Activated naive CD8-positive, alpha-beta T cell treated with anti-CD3 and anti-CD28 coated beads for 36 hours (primary cell): ENCODE results near the gene GOLIM4. TPM values are rescaled to one million over a fixed set of nuclear protein-coding genes. Genes with fewer than 3 reads are reported as not detected.
A peak's percentile ranks its signal among the peaks of the same experiment; 100 is the strongest.
"Not testable (repeated sequence)": the region's sequence is repeated elsewhere in the genome, so short reads cannot be mapped to it uniquely, and the experiment has no call there.

Experiments
- DNase-seq: peaks from one replicate; pipeline ENCODE4 v3.0.0; 2021
- H3K27ac Mint-ChIP-seq: one replicate; pipeline ENCODE4 v1.8.0; 2022; ENCODE audit warnings: mild to moderate bottlenecking, moderate library complexity, mixed read lengths
- H3K27me3 Mint-ChIP-seq: one replicate; pipeline ENCODE4 v1.8.0; 2022; ENCODE audit warnings: mild to moderate bottlenecking, mixed read lengths
- H3K36me3 Mint-ChIP-seq: one replicate; pipeline ENCODE4 v1.8.0; 2021; ENCODE audit warnings: mild to moderate bottlenecking, mixed read lengths
- H3K4me1 Mint-ChIP-seq: one replicate; pipeline ENCODE4 v1.8.0; 2021; ENCODE audit warnings: mixed read lengths
- H3K4me3 Mint-ChIP-seq: one replicate; pipeline ENCODE4 v1.8.0; 2022; ENCODE audit warnings: mild to moderate bottlenecking, moderate library complexity, mixed read lengths
- H3K9me3 Mint-ChIP-seq: one replicate; pipeline ENCODE4 v1.8.0; 2022; ENCODE audit warnings: mixed read lengths
- total RNA-seq, 2 experiments: library from RNA; stranded (reverse); gene quantifications; one replicate each; pipeline ENCODE4 v1.2.3, GENCODE V29; 2021

GOLIM4 gene, protein sequence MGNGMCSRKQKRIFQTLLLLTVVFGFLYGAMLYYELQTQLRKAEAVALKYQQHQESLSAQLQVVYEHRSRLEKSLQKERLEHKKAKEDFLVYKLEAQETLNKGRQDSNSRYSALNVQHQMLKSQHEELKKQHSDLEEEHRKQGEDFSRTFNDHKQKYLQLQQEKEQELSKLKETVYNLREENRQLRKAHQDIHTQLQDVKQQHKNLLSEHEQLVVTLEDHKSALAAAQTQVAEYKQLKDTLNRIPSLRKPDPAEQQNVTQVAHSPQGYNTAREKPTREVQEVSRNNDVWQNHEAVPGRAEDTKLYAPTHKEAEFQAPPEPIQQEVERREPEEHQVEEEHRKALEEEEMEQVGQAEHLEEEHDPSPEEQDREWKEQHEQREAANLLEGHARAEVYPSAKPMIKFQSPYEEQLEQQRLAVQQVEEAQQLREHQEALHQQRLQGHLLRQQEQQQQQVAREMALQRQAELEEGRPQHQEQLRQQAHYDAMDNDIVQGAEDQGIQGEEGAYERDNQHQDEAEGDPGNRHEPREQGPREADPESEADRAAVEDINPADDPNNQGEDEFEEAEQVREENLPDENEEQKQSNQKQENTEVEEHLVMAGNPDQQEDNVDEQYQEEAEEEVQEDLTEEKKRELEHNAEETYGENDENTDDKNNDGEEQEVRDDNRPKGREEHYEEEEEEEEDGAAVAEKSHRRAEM
- total RNA-seq = 1 to 10 TPM; 6.1 to 6.5 TPM

DNA sequence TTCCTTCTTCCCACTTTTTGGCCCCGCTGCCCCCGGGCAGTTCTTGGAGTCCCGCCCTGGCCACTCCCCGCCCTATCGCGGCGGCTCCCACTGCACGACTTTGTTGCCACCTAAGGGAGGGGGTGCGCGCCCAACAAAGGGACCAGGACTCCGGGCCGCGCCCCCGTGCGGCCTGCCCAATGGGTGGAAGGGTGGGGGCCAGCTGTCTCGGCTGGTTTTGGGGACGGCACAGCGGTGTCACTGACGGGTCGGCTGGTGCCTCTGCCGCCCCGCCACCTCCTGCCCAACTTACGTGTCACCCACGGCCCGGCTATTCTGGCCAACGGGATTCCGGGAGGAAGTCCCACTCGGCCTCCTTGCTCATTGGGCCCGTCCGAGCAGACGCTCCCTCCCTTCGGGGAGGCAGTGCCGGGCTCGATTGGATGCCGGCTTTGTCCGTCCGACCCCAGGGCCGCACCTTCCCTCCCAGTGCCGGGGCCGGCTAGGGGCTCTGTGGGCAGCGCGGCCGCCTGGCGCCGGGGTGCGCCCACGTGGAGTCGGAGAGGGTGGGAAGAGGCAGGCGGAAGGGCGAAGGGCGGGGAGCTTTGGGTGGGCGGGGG, at the start of gene GOLIM4:
TSS of gene GOLIM4 (minus strand) at position 314 of the 599 bp plus-strand sequence. CDS start 639 bp downstream, outside the sequence.
- H3K27ac Mint-ChIP-seq = peak within 1 kb of the TSS; percentile 84
- H3K4me1 Mint-ChIP-seq = peaks cover 8% of the 10 kb centered on the region
- no peaks in the 10 kb centered on the region for H3K36me3 Mint-ChIP-seq
- peak within 1 kb of the TSS; percentile 79 for H3K4me3 Mint-ChIP-seq
- H3K27me3 Mint-ChIP-seq = peaks cover 61% of the 10 kb centered on the region
- peak; percentile 83 for DNase-seq
- no peaks in the 10 kb centered on the region for H3K9me3 Mint-ChIP-seq

GRCh38 chr3:168141405-168141998, 45.8 kb upstream of the GOLIM4 start:
- Mint-ChIP-seq H3K27ac (no peak overlapping the region), H3K27me3 (no peaks in the 10 kb centered on the region), H3K36me3 (no peaks in the 10 kb centered on the region), H3K4me3 (no peak overlapping the region), H3K4me1 (no peaks in the 10 kb centered on the region), H3K9me3 (no peaks in the 10 kb centered on the region)
- no peak for DNase-seq

DNA sequence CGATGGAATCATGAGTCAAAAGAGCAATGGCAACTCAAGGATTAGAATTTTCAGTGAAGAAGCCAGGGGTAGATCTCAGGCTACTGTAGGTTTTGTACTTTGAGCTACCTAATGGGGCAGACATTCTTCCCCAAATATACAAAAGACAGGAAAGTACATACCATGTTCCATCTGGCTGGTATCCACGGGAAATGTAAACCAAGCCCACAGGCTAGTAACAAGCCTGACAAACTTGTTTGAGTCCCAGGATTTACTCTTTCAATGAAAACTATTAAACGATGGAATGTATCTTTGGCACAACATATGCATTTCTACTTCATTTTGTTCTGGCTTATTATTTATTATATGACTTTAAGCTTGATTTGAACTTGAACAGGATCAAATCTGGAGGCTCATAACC, 44.2 kb upstream of the GOLIM4 start:
- H3K9me3 Mint-ChIP-seq = no peaks in the 10 kb centered on the region
- H3K36me3 Mint-ChIP-seq = no peaks in the 10 kb centered on the region
- H3K27ac Mint-ChIP-seq = no peak overlapping the region
- no peak overlapping the region for H3K4me3 Mint-ChIP-seq
- H3K4me1 Mint-ChIP-seq = no peaks in the 10 kb centered on the region
- no peaks in the 10 kb centered on the region for H3K27me3 Mint-ChIP-seq
- no peak for DNase-seq

GRCh38 chr3:168138421-168138820, 42.7 kb upstream of the GOLIM4 start:
- H3K27ac Mint-ChIP-seq = no peak overlapping the region
- H3K36me3 Mint-ChIP-seq = no peaks in the 10 kb centered on the region
- H3K4me1 Mint-ChIP-seq = no peaks in the 10 kb centered on the region
- no peaks in the 10 kb centered on the region for H3K9me3 Mint-ChIP-seq
- no peaks in the 10 kb centered on the region for H3K27me3 Mint-ChIP-seq
- no peak for DNase-seq
- no peak overlapping the region for H3K4me3 Mint-ChIP-seq

- Mint-ChIP-seq H3K36me3 (no peaks in the 10 kb centered on the region), H3K9me3 (peaks cover 3% of the 10 kb centered on the region), H3K4me3 (no peak overlapping the region), H3K27ac (no peak overlapping the region), H3K4me1 (no peaks in the 10 kb centered on the region), H3K27me3 (peaks cover 4% of the 10 kb centered on the region)
- DNase-seq = no peak
These were observed 39.2 kb upstream of the GOLIM4 start for GRCh38 chr3:168134931-168135330.

DNA sequence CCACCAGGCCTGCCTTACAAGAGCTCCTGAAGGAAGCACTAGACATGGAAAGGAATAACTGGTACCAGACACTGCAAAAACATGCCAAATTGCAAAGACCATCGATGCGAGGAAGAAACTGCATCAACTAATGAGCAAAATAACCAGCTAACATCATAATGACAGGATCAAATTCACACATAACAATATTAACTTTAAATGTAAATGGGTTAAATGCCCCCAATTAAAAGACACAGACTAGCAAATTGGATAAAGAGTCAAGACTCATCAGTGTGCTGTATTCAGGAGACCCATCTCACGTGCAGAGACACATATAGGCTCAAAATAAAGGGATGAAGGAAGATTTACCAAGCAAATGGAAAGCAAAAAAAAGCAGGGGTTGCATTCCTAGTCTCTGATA, 34.5 kb upstream of the GOLIM4 start:
- not testable (repeated sequence) for DNase-seq, H3K36me3 Mint-ChIP-seq, H3K27ac Mint-ChIP-seq, H3K4me1 Mint-ChIP-seq, H3K27me3 Mint-ChIP-seq, H3K4me3 Mint-ChIP-seq, H3K9me3 Mint-ChIP-seq

- not testable (repeated sequence) for H3K27ac Mint-ChIP-seq
These were observed 32.7 kb upstream of the GOLIM4 start for GRCh38 chr3:168128463-168128862.

DNA sequence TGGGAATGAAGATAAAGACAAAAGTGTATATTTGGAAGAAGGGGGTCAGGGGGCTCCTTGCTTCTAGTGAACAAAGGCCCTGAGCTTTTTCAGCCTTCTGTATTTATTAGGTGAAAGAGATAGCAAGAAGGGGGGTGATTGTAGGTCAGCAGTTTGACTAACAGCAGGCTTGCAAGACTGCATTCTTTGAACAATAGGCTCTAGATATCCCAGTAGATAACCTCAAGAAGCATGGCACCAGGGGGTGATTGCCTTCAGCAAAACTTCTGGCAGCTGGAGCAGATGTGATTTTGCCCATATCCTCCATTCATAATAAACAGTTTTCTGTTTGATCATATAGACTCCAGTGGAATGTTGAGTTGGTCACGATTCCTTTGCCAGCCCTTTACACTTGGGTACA, 31.7 kb upstream of the GOLIM4 start:
- no peak overlapping the region for H3K27ac Mint-ChIP-seq
- H3K4me3 Mint-ChIP-seq = no peak overlapping the region
- no peaks in the 10 kb centered on the region for H3K4me1 Mint-ChIP-seq
- H3K36me3 Mint-ChIP-seq = peaks cover 3% of the 10 kb centered on the region
- DNase-seq = no peak
- peaks cover 9% of the 10 kb centered on the region for H3K27me3 Mint-ChIP-seq
- peaks cover 9% of the 10 kb centered on the region for H3K9me3 Mint-ChIP-seq

More at GRCh38 chr3:168128463-168128862, 32.7 kb upstream of the GOLIM4 start:
- not testable (repeated sequence) for DNase-seq, H3K36me3 Mint-ChIP-seq, H3K27me3 Mint-ChIP-seq, H3K4me3 Mint-ChIP-seq, H3K9me3 Mint-ChIP-seq, H3K4me1 Mint-ChIP-seq

GRCh38 chr3:168124791-168125190, 29.1 kb upstream of the GOLIM4 start:
- peaks cover 3% of the 10 kb centered on the region for H3K36me3 Mint-ChIP-seq
- H3K9me3 Mint-ChIP-seq = peaks cover 6% of the 10 kb centered on the region
- H3K4me3 Mint-ChIP-seq = no peak overlapping the region
- H3K27me3 Mint-ChIP-seq = peaks cover 4% of the 10 kb centered on the region
- DNase-seq = no peak
- no peaks in the 10 kb centered on the region for H3K4me1 Mint-ChIP-seq
- no peak overlapping the region for H3K27ac Mint-ChIP-seq

GRCh38 chr3:168124291-168124690, 28.6 kb upstream of the GOLIM4 start:
- H3K27me3 Mint-ChIP-seq = peaks cover 4% of the 10 kb centered on the region
- no peak for DNase-seq
- H3K27ac Mint-ChIP-seq = no peak overlapping the region
- no peaks in the 10 kb centered on the region for H3K4me1 Mint-ChIP-seq
- peaks cover 2% of the 10 kb centered on the region for H3K36me3 Mint-ChIP-seq
- no peak overlapping the region for H3K4me3 Mint-ChIP-seq
- peaks cover 4% of the 10 kb centered on the region for H3K9me3 Mint-ChIP-seq

GRCh38 chr3:168123201-168124176, 27.8 kb upstream of the GOLIM4 start:
- H3K9me3 Mint-ChIP-seq = peaks cover 4% of the 10 kb centered on the region
- no peaks in the 10 kb centered on the region for H3K36me3 Mint-ChIP-seq
- no peaks in the 10 kb centered on the region for H3K4me1 Mint-ChIP-seq
- no peak for DNase-seq
- no peak overlapping the region for H3K4me3 Mint-ChIP-seq
- no peak overlapping the region for H3K27ac Mint-ChIP-seq
- peaks cover 4% of the 10 kb centered on the region for H3K27me3 Mint-ChIP-seq

DNA sequence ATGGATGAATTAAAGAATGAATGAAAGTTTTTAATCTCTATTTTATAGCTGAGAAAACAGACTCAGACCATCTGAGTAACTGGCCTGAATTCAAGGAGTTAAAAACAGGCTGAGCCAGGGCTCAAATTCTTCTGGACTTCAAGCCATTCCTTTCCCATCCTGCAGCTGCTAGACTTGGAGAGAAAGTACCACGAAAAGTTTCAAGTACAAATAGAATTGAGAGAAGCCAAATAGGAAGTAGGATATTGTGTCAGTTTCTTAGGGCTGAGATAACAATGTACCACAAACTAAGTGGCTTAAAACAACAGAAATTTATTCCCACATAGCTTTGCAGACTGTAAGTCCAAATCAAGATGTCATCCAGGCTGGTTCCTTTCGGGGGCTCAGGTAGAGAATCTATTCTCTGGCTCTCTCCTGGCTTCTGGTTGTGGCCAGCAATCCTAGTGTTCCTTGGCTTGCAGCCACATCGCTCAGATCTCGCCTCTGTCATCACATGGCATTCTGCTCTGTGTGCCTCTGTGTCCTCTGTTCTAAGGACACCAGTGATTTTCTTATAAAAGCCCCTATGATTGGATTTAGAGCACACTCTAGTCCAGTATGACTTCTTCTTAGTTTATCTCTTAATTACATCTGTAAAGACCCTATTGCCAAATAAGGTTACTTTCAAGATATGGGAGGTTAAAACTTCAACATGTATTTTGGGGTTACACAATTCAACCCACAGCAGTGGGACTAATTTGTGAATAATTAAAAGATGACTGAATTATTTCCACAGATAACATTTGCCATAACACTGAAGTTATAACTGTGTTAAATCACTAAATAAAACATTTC, 25.7 kb upstream of the GOLIM4 start:
- no peaks in the 10 kb centered on the region for H3K36me3 Mint-ChIP-seq
- H3K4me1 Mint-ChIP-seq = no peaks in the 10 kb centered on the region
- peaks cover 1% of the 10 kb centered on the region for H3K9me3 Mint-ChIP-seq
- H3K27me3 Mint-ChIP-seq = peaks cover 4% of the 10 kb centered on the region
- H3K4me3 Mint-ChIP-seq = no peak overlapping the region
- no peak overlapping the region for H3K27ac Mint-ChIP-seq
- no peak for DNase-seq

GRCh38 chr3:168117853-168118313, 22.2 kb upstream of the GOLIM4 start:
- no peak for DNase-seq
- H3K4me3 Mint-ChIP-seq = no peak overlapping the region
- H3K27ac Mint-ChIP-seq = no peak overlapping the region
- no peaks in the 10 kb centered on the region for H3K9me3 Mint-ChIP-seq
- H3K4me1 Mint-ChIP-seq = no peaks in the 10 kb centered on the region
- no peaks in the 10 kb centered on the region for H3K36me3 Mint-ChIP-seq
- H3K27me3 Mint-ChIP-seq = no peaks in the 10 kb centered on the region
